GM19025 (cell line): ENCODE data around the gene TK2.
A peak's percentile ranks its signal among the peaks of the same experiment; 100 is the strongest.
"Not testable (repeated sequence)": the region's sequence is repeated elsewhere in the genome, so short reads cannot be mapped to it uniquely, and the experiment has no call there.

Experiments
- ATAC-seq: cut with Tn5 transposase; IDR thresholded peaks from one replicate; pipeline ENCODE4 v1.9.1; 2021; ENCODE audit warnings: mild to moderate bottlenecking, low read depth, moderate library complexity; ENCODE audit not compliant: unreplicated experiment

The TK2 gene

DNA sequence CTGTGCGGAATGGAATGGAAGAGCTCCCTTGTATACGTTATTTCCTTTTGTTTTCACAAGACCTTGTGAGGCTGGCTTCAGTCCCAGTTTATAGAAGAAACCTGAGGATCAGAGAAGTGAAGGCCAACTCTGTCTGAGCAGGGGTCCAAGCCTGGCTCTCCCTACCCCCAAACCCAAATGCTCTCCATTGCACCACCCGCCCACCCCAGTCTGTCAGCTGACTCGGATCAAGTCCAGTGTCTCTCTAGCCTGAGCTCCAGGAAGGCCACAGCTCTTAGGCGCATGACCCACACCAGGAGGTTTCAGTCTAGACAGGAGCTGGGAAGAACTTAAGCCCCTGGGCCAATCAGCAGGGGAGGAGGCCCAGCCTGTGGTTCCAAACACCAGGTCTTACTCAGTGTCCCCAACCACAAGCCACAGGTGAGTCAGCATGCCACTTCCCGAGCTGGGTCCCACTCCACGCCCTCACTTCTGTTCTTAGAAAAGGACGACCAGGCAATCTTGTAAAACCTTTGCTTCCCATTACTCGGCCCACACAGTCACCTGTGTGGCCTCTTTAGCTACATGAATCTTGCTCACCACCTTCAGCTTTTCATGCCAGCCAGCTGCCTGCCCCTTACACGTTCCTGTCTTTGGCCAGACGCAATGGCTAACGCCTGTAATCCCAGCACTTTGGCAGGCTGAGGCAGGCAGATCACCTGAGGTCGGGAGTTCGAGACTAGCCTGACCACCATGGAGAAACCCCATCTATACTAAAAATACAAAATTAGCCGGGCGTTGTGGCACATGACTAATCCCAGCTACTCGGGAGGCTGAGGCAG is 27.8 kb downstream of the TK2 start:
- ATAC-seq, result peak; percentile 59

GRCh38 chr16:66521252-66521713 is 28.6 kb downstream of the TK2 start:
- no peak for ATAC-seq

DNA sequence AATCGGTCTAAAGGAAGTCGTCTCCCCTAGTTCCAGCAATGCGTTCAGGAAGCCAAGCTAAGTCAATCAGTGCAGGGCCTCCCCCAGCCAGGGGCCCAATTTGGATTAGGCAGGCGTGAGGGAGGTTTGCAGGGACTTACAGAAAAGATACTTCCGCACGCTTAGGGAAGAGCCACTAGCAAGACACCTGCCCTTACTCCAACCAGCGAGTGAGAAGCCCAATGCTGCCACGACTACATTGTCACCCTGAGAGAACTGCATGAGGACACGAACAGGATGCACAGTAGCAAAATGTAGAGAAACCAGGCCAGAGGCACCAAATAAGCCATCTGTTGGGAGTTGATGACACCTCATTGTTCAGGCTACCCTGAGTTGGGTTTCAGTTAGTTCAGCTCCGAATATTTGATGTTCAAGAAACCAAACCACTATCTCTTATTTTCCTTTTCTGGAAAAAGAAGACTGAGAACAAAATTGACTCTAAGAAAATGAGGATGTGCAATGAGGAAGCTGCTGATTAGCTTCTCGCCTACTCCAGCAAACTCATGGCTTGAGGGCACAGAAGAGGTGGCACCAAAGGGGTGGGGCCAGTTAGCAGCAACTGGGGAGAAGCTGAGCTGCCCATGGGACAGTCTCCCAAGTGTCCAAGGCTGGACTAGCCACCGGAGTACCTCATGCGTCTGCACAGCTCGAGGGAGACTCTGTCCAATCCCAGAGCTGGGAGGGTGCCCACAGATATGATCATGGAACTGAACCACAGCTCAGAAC is 29.3 kb downstream of the TK2 start:
- ATAC-seq, result no peak

DNA sequence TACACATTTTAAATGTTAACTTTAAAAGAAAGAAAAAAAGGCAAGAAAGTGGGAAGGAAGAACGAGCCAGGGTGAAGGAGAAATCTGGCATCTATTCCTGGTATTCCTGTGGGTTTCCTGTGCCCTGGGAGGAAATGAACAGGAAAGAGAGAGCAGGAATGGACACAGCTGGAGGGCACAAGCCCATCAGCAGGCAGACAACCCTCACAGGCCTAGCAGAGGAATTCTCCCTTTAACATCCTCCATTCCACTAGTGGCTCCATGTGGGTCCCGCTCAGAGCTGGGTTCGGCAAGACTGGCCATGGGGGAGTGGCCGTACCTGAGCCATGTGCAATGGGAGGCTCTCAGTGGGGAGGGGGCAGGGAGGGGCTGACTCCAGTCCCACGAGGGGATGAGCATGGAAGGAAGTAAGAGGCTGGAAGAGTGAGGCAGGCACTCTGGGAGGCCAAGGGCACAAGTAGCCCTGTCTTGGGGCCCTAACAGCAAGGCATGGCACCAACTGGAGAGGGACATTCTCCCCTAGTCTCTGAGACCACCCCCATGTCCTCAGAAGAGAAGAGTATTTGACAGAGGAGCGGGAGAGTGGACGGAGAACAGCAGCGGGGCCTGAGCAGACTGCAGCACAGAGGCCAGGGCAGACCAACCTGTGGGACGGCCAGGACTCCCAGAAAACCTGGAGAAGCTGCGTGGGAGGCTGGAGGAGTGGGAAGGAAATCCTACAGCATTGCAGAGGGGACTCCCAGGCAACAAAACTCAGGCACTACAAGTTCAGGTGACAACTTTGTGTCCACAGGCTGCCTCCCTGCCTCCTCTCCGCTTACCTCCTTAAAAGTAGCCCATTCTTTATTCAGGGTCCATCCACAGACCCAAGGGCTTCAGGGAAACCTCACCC is 30.2 kb downstream of the TK2 start:
- ATAC-seq, result no peak

DNA sequence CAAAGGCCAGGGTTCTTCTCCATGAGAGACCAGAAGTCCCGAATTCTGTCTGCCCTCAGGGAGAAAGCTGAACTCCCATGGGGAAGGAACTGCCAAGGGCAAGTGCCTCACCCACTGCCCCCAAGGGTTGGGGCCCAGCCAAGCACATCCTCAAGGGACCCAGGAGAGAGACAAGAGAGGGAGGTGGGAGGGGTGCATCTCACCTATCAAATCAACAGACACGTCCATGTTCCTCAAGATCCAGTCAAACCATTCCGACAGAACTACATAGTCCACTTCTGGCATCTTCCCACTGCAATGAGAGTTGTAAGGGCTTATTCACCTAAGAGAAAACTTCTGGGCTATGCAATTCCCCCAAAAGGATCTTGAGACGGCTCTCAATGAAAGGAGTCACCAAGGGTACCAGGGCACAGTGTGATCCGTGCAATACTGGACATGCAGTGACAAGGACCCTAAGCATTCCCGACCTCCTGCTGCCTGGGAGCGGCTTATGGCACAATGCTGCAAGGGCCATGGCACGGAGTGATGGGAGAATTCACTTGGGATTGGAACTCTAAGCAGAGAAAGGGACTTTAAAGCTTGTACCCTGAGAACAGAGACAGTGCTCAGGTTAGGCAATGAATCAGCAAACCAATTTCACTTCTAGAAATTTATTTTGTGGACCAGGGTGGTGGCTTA is 32.2 kb downstream of the TK2 start:
- ATAC-seq, result no peak

DNA sequence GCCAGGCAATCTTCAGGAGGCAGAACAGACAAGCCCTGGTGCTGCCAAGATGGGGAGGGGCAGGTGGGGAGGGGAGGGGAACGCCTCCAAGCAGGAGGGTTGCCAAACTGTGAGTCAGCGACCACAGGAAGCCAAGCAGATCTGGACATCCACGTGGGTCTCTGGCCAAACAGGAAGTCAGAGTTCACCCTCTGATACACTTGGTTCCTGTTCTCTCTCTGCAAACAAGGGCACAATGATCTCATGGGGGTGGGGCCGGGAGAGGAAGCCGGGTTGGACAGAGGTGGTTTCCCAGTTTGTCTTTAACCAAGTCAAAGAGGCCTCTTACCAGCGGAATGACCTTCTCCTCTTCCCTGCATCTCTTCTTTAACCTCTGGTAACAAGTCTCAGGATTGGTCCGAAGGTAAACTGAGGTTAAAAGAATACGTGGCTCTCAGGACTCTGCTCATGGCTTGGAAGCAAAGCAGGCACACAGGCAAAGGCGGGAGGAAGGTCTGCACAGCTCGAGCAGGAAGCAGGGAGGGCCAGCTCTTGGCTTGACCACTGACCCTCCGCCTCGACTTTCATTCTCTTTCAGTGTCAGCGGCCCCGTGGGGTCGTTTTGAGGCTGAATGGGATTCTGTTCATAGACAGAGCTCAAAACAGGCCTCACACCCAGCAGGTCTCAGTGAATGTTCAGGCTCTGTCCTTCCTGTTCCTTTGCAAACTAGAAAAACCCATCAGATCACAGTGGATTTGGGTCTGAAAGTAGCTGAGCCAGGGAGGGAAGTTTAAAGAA is 32.9 kb downstream of the TK2 start:
- ATAC-seq, result peak; percentile 96

DNA sequence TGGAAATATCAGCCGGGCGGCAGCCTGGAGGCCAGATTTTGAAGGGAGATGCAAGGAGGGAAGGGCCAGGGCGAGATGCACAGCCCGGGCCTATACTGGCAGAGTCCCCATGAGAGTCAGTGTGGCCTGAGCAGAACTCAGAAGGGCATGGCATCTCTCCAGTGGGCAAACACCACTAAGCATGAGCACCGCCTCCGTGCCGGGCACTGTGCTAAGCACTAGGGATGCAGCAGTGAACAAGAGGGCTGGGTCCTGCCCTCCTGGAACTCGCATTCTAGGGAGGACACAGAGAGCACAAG is 33.5 kb downstream of the TK2 start:
- ATAC-seq, result no peak

DNA sequence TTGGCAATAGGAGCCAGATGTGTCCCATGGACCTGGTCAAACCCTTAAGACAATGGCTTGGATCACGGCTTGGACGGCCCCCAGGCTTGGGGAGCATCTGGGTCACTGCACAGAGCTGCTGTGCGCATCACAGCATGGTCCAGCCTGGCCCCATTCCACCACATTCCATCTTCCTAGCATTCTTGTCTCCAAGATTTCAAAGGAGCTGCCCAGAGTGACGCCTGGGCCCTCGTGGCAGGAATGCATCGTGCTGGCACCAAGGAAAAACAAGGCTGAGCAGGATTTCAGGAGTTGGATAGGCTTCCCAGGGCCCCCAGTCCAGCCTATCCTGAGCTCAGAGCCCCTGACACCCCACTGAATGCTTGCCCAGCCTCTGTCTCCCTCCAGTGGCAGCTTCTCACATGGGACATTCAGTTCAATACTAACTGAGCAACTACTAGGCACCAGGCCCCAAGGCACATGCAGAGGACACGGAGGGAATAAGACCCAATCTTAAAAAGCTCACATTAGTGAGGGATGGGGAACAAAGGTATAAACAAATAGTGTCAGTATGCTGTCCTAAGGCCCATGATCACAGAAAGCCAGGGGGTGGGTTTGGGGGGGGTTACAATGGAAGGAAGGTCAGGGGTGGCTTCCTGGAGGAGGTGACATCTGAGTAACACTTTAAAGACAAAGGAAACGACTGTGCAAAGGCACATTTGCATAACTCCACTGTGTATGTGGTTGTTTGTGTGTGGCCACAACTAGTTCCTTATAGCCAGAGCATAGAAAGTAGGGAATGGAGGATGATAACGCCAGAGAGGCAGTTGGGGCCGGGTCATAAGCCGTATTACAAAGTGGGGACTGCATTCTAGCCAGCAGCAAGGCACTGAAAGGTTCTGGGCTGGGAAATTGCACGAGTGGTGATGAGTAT is 34.1 kb downstream of the TK2 start:
- no peak for ATAC-seq

DNA sequence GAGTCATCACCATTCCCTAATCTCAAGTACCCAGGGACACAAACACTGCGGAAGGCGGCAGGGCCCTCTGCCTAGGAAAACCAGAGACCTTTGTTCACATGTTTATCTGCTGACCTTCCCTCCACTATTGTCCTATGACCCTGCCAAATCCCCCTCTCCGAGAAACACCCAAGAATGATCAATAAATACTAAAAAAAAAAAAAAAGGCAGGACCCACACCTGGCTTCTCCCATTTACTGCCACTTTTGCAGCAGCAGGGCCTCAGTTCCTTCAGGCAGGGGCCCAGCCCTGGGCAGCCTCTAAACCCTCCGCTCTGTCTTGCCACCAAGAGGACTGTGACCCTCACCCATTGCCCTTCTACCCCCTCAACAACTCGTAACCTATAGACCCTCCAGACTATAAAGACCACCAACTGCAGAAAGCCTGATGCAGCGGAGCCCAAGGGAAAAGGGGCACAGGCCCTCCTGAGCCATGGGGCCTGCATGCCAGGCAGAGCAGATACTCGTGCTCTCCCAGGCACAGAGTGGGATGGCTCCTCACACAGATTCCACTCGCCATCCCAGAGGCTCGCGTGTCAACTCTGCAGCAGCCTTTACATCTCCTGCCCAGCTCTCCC is 34.8 kb downstream of the TK2 start:
- ATAC-seq, result not testable (repeated sequence)

- ATAC-seq, result not testable (repeated sequence)
These were observed 35.5 kb downstream of the TK2 start for GRCh38 chr16:66514391-66514790.

DNA sequence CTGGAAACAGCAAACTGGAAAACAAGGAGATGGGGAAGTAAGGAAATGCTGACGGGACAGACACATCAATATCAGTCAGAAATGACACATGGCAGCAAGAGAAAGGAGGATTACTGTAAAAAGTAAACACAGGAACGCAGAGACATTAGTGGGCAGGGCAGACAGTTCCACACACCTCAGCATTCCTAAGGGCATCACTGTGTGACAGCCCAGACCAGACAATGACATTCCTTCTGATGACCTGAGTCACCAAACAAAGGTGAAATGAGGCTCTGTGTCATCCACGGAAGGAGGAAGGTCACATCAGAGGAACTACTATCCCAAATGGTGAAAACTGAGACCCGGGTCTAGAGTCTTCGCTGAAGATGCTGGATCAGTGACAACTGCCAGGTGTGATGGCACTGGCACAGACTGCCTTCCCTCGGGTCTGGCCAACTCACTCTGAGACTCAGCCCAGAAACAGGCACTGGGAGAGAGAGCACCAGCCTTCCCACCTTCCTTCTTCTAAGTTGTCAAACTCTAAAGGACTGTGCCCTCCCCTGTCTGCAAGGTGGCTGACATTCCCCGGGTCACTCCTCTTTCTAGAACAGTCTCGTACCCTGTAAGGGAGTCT is 36.7 kb downstream of the TK2 start:
- no peak for ATAC-seq

DNA sequence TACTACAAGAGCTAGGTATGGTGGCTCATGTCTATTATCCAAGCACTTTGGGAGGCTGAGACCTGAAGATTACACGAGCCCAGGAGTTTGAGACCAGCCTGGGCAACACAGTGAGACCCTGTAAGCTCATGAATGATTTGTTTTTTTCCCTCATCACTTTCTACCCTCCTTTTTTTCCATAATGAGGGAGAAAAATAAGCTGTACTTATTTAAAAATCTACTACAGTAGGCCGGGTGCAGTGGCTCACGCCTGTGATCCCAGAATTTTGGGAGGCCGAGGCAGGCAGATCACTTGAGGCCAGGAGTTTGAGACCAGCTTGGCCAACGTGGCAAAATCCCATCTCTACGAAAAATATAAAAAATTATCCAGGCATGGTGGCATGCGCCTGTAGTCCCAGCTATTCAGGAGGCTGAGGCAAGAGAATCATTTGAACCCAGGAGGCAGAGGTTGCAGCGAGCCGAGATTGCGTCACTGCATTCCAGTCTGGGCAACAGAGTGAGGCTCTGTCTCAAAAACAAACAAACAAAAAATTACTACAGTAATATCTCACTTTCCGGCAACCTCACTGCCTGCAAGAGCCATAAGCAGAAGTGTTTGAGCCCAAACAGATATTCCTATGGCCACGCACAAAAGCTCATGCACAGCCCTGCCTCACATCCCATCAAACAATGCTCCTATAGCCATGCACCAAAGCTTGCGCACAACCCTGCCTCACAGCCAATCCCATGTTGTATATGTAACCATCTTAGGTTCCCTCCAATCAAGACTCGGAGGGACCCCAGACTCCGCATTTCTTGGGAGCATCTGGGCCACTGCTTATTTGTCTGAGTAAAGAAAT is 37.4 kb downstream of the TK2 start:
- ATAC-seq, result no peak

DNA sequence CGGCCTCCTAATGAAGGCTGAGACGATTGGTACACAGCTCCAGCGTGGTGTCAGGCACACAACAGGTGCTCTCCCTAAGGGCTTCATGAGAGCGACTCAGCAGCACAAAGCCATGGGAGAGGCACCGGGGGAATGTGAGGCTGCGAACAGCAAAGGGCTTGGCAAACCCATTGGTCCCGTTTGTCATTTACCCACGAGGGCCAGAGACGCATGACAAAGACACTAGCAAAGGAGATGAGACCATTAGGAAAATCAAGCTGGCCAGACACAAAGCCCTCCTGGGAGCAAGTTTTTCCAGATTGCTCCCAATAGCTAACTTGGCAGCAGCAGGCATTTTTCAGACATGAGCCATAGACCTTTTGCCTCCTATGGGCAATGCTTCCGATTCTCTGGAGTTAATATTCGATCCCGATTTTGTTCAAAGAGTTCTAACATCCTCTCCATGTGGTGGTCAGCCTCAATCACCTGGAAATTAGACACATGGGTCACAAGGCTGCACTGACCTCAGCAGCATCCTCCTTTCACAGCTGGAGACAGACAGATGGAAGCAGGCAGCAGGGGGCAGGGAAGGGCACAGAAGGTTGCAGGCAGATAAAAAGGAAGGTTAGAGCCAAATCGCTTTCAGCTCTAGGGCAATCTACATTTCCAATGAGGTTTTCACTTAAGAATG is 38.2 kb downstream of the TK2 start:
- no peak for ATAC-seq

- no peak for ATAC-seq
These were observed 39.0 kb downstream of the TK2 start for GRCh38 chr16:66510711-66511601.

- no peak for ATAC-seq
These were observed 39.6 kb downstream of the TK2 start for GRCh38 chr16:66510298-66510697.
